NCI-H510A treated with DMSO at 0.1 percent for 48 hours (cell line): ENCODE results near the gene INPP5A.
"Not testable (repeated sequence)": the region's sequence is repeated elsewhere in the genome, so short reads cannot be mapped to it uniquely, and the experiment has no call there.

ENCODE experiments used
- DNase-seq: peaks from one replicate; lab custom pipeline; 2025; lab: John Stamatoyannopoulos, UW

The INPP5A gene

DNA sequence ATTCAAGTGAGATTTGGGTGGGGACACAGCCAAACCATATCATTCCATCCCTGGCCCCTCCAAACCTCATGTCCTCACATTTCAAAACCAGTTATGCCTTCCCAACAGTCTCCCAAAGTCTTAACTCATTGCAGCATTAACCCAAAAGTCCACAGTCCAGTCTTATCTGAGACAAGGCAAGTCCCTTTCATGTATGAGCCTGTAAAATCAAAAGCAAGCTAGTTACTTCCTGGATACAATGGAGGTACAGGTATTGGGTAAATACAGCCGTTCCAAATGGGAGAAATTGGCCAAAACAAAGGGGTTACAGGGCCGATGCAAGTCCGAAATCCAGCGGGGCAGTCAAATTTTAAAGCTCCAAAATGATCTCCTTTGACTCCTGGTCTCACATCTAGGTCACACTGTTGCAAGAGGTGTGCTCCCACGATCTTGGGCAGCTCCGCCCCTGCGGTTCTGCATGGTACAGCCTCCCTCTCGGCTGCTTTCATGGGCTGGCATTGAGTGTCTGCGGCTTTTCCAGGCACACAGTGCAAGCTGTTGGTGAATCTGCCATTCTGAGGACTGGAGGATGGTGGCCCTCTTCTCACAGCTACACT lies 61.5 kb downstream of the INPP5A start:
- DNase-seq = not testable (repeated sequence)

DNA sequence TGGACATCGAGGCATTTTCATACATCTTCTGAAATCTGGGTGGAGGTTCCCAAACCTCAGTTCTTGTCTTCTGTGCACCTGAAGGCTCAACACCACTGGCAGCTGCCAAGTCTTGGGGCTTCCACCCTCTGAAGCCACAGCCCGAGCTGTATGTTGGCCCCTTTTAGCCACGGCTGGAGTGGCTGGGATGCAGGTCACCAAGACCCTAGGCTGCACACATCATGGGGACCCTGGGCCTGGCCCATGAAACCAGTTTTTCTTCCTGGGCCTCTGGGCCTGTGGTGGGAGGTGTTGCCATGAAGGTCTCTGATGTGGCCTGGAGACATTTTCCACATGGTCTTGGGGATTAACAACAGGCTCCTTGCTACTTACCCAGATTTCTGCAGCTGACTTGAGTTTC lies 62.1 kb downstream of the INPP5A start:
- no peak for DNase-seq

DNA sequence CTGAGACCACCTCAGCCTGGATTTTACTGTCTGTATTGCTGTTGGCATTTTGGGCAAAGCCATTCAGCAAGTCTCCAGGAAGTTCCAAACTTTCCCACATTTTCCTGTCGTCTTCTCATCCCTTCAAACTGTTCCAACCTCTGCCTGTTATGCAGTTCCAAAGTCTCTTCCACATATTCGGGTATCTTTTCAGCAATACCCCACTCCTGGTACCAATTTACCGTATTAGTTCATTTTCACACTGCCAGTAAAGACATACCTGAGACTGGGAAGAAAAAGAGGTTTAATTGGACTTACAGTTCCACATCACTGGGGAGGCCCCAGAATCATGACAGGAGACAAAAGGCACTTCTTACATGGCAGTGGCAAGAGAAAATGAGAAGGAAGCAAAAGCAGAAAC lies 62.8 kb downstream of the INPP5A start:
- DNase-seq = no peak

DNA sequence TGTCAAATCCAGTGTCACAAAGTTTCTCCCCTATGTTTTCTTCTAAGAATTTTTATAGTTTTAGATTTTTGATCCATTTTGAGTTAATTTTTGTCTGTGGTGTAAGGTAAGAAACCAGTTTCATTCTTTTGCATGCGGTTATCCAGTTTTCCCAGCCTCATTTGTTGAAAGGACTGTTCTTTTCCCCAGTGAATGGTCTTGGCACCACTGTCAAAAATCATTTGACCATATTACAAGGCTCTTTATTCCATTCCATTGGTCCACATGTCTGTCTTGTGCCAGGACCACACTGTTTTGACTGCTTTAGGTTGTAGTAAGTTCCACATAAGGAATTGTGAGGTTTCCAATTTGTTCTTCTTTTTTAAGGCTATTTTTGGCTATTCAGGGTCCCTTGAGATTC lies 64.0 kb downstream of the INPP5A start:
- DNase-seq = no peak

DNA sequence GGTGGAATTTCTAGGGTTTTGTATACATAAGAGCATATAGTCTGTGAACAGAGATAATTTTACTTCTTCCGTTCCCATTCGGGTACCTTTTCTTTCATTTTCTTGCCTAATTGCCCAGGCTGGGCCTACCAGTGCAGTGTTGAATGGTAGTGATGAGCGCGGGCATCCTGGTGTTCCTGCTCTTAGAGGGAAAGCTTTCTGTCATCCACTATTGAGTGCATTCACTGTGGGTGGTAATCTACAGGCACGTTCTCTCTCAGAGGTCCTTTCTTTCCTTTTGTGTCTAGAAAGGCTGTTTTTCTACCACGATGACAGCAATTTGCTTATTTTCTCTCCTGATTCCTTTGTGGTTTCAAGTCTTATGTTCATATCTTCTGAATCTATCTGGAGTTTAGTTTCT lies 65.0 kb downstream of the INPP5A start:
- no peak for DNase-seq

DNA sequence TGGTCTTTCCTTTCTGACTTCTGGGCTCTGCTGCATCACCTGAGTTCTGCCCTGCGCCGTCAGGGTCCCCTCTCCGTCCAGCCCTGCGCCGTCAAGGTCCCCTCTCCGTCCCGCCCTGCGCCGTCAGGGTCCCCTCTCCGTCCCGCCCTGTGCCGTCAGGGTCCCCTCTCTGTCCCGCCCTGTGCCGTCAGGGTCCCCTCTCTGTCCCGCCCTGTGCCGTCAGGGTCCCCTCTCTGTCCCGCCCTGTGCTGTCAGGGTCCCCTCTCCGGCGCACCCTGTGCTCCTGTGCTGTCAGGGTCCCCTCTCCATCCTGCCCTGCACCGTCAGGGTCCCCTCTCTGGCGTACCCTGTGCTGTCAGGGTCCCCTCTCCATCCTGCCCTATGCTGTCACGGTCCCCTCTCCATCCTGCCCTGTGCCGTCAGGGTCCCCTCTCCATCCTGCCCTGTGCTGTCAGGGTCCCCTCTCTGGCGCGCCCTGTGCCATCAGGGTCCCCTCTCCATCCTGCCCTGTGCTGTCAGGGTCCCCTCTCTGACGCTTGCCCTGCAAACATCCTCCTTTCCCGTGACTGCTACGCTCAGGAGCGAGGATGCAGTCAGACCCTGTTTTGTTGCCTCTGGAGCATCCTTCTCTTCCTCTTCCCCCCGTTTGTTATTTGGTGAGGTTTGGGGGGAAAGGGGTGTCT lies 66.4 kb downstream of the INPP5A start:
- no peak for DNase-seq

DNA sequence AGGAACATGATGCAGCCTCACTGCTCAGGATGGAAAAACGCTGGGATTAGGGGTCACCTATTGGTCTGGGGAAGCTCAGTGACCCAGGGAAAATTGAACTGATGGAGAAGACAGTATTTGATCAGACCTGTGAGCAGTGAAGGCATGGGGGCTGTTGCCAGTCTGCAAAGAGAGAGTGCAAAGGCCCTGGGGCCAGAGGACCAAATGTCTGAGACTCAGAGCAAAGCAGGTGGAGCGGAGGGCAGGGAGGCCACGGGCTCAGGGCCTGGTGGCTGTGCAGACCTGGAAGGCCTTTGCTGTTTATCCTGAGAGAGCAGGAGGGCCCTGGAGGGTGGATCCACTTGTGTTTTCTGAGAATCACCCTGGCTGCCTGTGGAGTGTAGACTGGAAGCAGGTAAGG lies 67.1 kb downstream of the INPP5A start:
- DNase-seq = no peak

DNA sequence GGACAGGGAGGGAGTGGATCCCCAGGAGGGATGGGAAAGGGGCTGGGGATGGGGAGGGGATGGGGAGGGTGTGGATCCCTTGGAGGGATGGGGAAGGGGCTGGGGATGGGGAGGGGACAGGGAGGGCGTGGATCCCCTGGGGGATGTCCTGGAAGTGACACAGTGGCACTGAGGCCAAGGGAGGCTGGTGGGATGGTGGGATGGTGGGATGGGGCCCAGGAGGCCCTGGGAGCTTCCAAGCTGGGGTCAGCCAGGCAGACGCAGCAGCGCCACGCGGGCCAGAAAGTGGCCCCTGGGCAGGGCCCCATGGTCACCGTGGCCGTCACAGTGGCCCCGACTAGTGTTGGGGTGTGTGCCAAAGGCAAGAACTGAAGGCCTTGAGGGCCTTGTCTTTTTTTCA lies 67.8 kb downstream of the INPP5A start:
- DNase-seq = no peak

DNA sequence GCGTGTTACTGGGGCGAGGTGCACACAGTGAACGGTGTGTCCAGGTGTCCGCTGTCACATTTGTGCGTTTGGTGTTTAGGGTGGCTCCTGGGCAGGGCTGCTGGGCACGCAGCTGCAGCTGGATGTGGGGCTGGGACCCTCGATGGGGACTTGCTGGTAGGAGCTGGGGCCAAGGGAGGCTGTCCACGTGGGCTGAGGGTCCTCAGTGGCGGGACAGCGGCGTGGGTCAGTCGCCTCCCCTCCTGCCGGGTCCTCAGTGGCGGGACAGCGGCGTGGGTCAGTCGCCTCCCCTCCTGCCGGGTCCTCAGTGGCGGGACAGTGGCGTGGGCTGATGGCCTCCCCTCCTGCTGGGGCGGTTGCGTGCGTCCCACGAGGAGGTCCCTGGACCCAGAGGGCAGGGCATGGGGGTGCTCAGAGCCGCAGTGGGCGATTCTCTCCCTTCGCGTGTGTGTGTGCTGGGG lies 68.5 kb downstream of the INPP5A start:
- DNase-seq = no peak

DNA sequence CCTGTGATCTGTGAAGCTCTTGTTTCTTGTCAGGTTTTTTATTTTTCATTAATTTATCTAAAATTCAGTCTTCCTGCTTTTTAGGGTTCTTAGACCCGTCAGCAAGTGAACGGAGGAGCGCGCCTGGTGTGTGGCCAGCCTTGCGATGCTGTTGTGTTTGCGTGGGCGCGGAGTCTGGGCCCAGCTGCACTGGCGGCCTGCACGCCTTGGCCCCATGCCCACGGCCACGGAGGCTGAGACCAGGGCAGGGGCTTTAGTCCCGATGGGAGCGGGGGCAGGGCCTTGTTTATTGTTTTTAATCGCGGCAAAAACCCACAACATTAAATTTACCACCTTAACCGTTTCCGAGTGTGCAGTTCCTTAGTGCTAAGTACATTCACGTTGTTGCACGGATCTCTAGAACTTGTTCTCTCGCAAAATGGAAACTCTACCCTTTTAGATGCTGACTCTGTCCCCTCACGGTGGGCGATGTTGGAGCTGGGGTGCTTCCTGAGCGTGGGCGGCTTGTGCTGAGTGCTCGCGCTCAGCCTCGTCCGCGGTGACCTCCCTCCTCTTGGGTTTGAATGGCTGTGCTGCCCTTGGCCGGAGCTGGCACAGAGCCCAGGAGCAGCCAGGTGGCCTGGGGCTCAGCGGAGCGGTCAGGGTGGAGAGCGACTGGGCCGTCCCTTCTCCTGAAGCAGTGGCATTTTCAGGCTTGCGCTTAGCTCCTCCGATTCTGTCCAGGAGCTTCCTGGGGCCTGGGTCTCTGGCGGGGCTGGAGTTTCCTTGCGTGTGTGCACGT lies 69.1 kb downstream of the INPP5A start:
- no peak for DNase-seq

DNA sequence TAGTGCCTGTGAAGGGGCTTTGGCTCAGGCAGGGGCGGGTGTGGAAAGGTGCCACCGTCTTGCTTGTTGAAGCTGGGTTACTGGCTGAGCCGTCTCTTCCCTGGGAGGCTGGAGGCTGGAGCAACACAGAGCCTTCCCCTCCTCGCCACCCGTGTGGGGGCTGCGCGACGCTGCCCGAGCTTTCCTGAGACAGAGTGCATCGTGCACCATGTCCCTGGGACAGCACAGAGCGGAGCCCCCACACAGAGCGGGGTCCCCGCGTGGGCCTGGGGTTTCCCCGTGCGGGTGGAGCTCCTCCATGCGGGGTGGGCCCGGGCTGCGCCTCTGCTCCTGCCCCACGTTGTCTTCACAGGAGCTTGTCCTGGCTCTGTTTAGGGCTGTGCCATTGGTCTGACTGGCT lies 69.9 kb downstream of the INPP5A start:
- DNase-seq = no peak

DNA sequence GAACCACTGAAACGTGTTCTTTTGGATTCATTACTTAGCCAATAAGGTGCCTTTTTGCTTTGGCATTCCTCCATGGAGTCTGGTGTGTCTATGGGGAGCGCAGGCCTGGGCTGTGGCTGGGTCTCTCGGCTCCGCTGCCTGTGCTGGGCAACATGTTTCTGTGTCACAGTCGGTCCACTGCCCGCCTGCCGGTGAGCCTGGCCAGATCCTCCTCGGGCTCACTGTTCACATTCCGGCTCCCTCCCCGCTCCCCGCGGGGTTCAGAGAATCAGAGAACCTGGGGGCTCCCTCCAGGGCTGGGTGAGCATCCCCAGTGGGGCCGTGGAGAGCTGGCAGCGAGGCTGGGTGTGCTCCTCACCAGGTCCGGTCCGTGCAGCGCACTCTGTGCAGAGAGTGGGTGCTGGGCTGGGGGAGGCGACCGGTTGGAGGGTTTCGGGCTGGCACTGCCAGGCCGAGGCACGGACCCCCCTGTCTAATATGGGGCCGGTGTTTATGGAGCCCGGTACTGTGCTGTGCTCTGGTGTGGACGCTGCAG lies 70.4 kb downstream of the INPP5A start:
- no peak for DNase-seq

DNA sequence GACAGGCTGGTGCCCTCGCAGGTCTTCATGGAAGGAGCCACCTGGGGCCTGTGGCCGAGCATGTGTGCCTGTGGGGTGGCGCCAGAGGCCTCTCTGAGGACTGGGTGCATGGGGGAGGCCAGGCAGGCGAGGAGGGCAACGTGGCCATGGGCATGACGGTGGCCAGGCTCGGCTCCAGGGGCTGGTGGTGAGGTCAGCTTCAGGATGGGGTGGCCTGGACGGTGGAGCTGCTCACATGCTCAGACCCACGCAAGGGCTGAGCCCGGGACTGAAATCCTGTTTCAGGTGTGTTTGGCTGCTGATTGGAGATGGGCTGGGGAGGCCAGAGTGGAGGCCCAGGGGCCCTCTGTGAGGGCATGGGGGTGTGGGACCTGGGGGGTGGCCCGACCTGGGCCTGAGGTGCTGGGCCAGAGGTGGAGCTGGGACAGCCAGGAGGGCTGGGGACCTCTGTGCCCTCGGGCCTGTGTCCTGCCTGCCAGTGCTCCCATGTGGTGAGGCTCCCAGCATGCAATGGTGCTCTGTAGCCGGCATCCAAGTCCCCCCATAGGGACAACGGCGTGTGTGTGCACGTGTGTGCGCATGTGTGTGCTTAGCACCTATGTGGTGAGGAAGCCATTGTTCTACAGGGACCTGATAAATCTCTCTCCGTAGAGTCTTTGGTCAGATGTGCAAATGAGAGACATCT lies 71.1 kb downstream of the INPP5A start:
- DNase-seq = no peak

DNA sequence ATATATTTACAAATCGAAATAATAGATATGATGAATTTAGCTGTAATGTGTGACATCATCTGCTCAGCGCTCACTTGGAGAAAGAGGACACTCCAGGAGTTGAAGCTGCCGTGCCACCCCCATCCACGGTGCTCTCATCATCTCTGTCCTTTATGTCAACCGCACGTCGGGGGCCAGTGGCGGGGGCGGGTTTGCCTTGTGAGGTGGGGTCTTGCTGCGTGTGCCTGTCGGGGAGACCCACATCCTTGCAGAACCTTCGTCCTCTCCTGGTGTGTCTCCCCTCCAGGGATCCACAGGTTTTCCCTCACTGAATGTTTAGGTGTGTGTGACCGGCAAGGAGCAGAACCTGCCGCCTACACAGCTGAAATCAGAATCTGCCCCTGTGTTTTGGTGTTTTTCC lies 71.6 kb downstream of the INPP5A start:
- DNase-seq = no peak

DNA sequence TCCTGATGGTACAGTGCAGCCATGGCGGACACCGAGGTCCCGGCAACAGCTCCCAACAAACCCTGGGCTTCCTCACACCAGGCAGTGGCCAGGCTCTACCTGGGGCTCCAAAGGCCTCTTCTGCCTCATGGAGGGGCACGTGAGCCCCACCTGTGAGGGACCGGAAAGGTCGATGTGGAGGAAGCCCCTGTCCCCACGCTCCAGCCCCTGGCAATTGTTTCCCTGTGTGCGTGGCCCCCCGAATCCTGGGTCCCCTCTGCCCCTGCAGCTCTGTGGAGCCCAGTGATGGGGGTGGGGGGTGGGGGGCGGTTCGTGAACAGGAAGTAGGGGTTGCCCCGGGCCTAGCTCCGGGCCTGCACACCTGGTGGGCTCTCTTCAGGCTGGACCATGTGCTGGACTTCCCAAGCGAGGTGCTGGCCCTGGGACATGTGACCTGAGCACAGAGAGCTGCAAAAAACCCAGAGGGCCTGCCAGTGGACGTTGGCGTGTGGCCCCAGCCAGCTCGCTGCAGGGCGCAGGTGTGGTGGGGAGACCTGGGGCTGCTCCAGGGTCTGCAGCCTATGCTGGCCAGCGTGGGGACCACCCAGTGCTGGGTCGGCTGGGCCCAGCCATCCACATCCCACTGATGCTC lies 72.6 kb downstream of the INPP5A start:
- no peak for DNase-seq

DNA sequence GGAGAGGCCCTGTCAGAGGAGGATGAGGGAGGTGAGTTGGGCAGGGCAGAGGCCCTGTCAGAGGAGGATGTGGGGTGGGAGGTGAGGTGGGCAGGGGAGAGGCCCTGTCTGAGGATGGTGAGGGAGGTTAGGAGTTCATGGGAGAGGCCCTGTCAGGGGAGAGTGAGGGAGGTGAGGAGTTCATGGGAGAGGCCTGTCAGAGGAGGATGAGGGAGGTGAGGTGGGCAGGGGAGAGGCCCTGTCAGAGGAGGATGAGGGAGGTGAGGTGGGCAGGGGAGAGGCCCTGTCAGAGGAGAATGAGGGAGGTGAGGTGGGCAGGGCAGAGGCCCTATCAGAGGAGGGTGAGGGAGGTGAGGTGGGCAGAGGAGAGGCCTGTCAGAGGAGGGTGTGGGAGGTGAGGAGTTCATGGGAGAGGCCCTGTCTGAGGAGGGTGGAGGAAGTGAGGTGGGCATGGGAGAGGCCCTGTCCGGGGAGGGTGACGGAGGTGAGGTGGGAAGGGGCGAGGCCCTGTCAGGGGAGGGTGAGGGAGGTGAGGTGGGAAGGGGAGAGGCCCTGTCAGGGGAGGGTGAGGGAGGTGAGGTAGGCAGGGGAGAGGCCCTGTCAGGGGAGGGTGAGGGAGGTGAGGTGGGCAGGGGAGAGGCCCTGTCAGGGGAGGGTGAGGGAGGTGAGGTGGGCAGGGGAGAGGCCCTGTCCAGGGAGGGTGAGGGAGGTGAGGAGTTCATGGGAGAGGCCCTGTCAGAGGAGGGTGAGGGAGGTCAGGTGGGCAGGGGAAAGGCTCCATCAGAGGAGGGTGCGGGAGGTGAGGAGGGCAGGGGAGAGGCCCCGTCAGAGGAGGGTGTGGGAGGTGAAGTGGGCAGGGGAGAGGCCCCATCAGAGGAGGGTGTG lies 73.7 kb downstream of the INPP5A start:
- DNase-seq = no peak

DNA sequence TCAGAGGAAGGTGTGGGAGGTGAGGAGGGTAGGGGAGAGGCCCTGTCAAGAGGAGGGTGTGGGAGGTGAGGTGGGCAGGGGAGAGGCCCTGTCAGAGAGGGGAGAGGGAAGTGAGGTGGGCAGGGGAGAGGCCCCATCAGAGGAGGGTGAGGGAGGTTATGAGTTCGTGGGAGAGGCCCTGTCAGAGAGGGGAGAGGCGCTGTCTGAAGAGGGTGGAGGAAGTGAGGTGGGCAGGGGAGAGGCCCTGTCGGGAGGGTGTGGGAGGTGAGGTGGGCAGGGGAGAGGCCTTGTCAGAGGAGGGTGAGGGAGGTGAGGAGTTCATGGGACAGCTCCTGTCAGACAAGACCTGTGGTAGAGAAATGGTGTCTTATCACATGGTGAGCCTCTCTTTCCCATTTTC lies 74.4 kb downstream of the INPP5A start:
- DNase-seq = no peak

DNA sequence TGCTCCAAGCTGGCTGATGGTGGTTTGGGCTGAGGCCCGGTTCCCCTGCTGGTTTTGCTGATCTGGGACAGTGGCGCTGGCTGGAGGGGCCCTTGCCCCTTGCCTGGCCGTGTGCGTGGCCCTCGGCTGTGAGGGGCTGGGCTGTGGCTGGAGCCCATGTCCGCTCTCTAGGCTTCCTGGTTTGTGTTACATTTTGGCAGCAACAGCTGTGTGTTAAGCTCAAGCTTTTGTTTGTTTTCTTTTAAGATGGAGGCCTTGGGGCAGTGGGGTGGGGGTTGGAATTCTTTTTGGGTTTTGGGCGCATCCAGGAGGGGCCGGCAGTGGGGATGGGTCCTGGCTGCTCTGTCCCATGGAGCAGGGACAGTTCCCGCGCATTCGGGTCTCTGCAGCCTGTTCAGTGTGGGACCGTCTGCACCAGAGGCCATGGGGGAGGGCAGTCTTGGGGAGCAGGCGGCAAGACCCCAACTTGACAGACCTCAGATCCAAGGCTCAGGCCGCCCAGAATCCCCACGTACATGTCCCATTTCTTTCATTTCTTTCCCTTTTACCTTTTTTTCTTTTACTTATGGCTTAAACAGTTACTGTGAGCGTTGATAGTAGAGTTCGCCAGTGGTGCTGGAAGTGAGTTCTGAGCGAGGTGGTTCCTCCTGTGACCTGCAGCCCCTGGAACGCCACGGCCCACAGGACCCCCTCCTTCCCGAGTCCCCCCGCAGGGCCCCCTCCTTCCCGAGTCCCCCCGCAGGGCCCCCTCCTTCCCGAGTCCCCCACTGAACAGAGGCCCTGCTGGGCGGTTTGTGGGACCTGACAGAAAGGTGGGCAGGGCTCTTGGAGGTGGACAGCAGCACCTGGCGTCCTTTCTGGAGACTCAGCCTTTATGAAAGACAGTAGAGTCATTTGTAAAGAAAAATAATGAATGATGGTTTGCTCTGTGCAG lies 75.3 kb downstream of the INPP5A start:
- no peak for DNase-seq

DNA sequence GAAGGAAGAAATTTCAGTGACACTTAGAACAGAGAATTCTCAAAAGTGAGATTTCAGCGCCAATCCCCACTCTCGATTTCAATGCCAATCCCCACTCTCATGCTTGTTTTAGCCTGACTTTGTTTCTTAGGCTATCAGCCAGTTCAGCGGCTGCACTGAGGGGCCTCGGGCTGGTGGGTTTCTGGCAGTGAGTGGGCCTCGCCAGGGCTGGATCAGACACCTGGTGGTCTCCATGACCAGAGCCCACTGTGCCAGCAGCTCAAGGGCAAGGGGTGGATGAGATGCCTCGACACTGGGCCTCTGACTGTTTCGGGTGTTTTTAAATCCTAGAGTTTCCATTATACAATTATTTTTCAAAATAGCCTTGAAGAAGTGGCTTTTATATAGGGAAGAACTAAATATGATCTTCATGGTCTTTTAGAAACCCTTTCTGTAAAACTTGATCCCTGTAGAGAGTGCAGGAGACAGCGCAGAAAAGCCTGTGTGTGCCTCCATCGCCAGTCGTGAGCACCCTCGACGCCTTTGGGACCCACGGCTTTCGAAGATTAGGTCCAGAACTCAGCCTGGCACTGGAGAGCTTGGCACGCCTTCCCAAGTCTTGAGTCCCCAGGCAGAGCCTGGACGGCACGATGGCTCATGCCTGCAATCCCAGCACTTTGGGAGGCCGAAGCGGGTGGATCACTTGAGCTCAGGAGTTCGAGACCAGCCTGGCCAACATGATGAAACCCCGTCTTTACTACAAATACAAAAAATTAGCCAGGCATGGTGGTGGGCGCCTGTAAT lies 76.2 kb downstream of the INPP5A start:
- DNase-seq = no peak
